GM12891 (cell line): ENCODE data around the gene HSPA4.

Experiments used
- PAX5 ChIP-seq: IDR thresholded peaks from 2 replicates; pipeline ENCODE4 v1.6.1; 2011; ENCODE audit warnings: low read length, moderate library complexity, mild to moderate bottlenecking; ENCODE audit not compliant: insufficient read depth, severe bottlenecking
- POLR2A ChIP-seq: IDR thresholded peaks from 2 replicates; pipeline ENCODE4 v1.6.1; 2011; ENCODE audit warnings: low read depth, low read length, control low read depth
- POLR2AphosphoS5 ChIP-seq: IDR thresholded peaks from 2 replicates; pipeline ENCODE4 v1.6.1; 2011; ENCODE audit warnings: low read depth, low read length, control low read depth
- POU2F2 ChIP-seq: IDR thresholded peaks from 2 replicates; pipeline ENCODE4 v1.6.1; 2011; ENCODE audit warnings: low read depth, mild to moderate bottlenecking, control low read depth, low read length, moderate library complexity
- SPI1 ChIP-seq: IDR thresholded peaks from 2 replicates; pipeline ENCODE4 v1.6.1; 2011; ENCODE audit warnings: low read depth, low read length, control low read depth
- TAF1 ChIP-seq: IDR thresholded peaks from 2 replicates; pipeline ENCODE4 v1.6.1; 2011; ENCODE audit warnings: low read depth, low read length, control low read depth

- TF ChIP-seq POLR2A (no peak), PAX5 (no peak), POLR2AphosphoS5 (no peak), TAF1 (no peak), SPI1 (no peak), POU2F2 (no peak)
These were observed 9.9 kb upstream of the HSPA4 start for GRCh38 chr5:133041910-133042309.
